Measurements from ENCODE around the gene CTNNA3. TPM values are rescaled to one million over a fixed set of nuclear protein-coding genes. Genes with fewer than 3 reads are reported as not detected.
"Not testable (repeated sequence)": the region's sequence is repeated elsewhere in the genome, so short reads cannot be mapped to it uniquely, and the experiment has no call there.

CTNNA3 gene
- total and polyA plus RNA-seq, 10 donors: 0.03 to 2.4 (median 0.76) TPM; not detected in 1

GRCh38 chr10:67723601-67724000 lies 27.6 kb upstream of the CTNNA3 start:
- H3K4me3 ChIP-seq: no peak overlapping the region
- H3K27ac ChIP-seq: no peak overlapping the region
- H3K36me3 ChIP-seq: no peaks in the 10 kb centered on the region
- no peak for DNase-seq
- TF ChIP-seq, protein P1, sequence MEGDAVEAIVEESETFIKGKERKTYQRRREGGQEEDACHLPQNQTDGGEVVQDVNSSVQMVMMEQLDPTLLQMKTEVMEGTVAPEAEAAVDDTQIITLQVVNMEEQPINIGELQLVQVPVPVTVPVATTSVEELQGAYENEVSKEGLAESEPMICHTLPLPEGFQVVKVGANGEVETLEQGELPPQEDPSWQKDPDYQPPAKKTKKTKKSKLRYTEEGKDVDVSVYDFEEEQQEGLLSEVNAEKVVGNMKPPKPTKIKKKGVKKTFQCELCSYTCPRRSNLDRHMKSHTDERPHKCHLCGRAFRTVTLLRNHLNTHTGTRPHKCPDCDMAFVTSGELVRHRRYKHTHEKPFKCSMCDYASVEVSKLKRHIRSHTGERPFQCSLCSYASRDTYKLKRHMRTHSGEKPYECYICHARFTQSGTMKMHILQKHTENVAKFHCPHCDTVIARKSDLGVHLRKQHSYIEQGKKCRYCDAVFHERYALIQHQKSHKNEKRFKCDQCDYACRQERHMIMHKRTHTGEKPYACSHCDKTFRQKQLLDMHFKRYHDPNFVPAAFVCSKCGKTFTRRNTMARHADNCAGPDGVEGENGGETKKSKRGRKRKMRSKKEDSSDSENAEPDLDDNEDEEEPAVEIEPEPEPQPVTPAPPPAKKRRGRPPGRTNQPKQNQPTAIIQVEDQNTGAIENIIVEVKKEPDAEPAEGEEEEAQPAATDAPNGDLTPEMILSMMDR (IDR thresholded peaks at IDR 0.05 in 8 of 11, conservative IDR thresholded peaks at IDR 0.05 in 3 of 11): no peak
- TF ChIP-seq POLR2AphosphoS5 (IDR thresholded peaks at IDR 0.05): no peak
- 78 to 85% (median 82%) methylated on average over 6 of the region's 6 CpGs for WGBS, 5 donors
- no peaks in the 10 kb centered on the region for H3K9me3 ChIP-seq
- no peaks in the 10 kb centered on the region for H3K4me1 ChIP-seq
- intact Hi-C loops (cut with DNase I; ENCODE audit: low total_unique reads): no loop called here
- H3K27me3 ChIP-seq (replicated peaks in 1 of 7): no peaks in the 10 kb centered on the region

DNA sequence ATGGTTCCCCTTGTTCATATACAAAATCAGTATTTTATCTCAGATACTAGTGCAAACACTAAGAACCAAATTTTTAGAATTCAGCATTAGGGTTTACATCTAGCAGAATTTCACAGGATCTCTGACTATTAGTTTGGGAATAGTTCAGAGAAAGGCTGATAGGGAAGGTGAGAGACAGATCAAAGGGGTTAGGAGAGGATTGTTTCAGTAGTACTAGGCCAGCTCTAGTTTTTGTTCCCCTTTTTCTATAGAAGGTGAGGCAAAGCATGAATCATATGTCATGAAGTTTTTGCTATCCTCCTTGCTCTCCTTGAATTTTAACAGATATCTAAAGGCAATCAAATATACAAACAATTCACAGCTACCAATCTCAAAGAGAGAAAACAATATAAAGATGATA lies 26.1 kb upstream of the CTNNA3 start:
- DNase-seq: no peak
- H3K27me3 ChIP-seq (replicated peaks in 1 of 7): no peaks in the 10 kb centered on the region
- H3K36me3 ChIP-seq: no peaks in the 10 kb centered on the region
- TF ChIP-seq, protein P1 (IDR thresholded peaks at IDR 0.05 in 8 of 11, conservative IDR thresholded peaks at IDR 0.05 in 3 of 11): no peak
- no peak for TF ChIP-seq POLR2A (IDR thresholded peaks at IDR 0.05)
- no peak for TF ChIP-seq POLR2AphosphoS5 (IDR thresholded peaks at IDR 0.05)
- H3K4me1 ChIP-seq: no peaks in the 10 kb centered on the region
- H3K27ac ChIP-seq: no peak overlapping the region
- no peaks in the 10 kb centered on the region for H3K9me3 ChIP-seq
- no peak overlapping the region for H3K4me3 ChIP-seq
- intact Hi-C loops (cut with DNase I; ENCODE audit: low total_unique reads): no loop called here

GRCh38 chr10:67716455-67716854 lies 20.5 kb upstream of the CTNNA3 start:
- intact Hi-C loops (cut with DNase I; ENCODE audit: low total_unique reads): not testable (repeated sequence)

GRCh38 chr10:67705921-67706320 lies 9.9 kb upstream of the CTNNA3 start:
- Histone ChIP-seq H3K4me3 (no peak overlapping the region), H3K27me3 (replicated peaks in 1 of 7) (no peaks in the 10 kb centered on the region), H3K27ac (no peak overlapping the region), H3K4me1 (no peaks in the 10 kb centered on the region), H3K9me3 (peaks cover 0 to 6% (median 2%) of the 10 kb centered on the region in 8 donors), H3K36me3 (no peaks in the 10 kb centered on the region)
- WGBS, 5 donors: 75 to 100% (median 86%) methylated on average over 1 of the region's 1 CpG
- no peak for TF ChIP-seq POLR2AphosphoS5 (IDR thresholded peaks at IDR 0.05)
- no peak for TF ChIP-seq POLR2A (IDR thresholded peaks at IDR 0.05)
- TF ChIP-seq, protein P1 (IDR thresholded peaks at IDR 0.05 in 8 of 11, conservative IDR thresholded peaks at IDR 0.05 in 3 of 11): no peak
- DNase-seq: no peak
- intact Hi-C loops (cut with DNase I; ENCODE audit: low total_unique reads): no loop called here

More at GRCh38 chr10:67716455-67716854, 20.5 kb upstream of the CTNNA3 start:
- H3K27ac ChIP-seq; H3K27me3 ChIP-seq (replicated peaks in 1 of 7); DNase-seq; H3K4me1 ChIP-seq; H3K36me3 ChIP-seq; H3K4me3 ChIP-seq: not testable (repeated sequence)
- H3K9me3 ChIP-seq: peaks cover 0 to 17% (median 6%) of the 10 kb centered on the region in 8 donors
- WGBS, 5 donors: 91 to 97% (median 96%) methylated on average over 4 of the region's 4 CpGs

GRCh38 chr10:67699613-67700270 lies 3.7 kb upstream of the CTNNA3 start:
- not testable (repeated sequence) for DNase-seq; H3K4me3 ChIP-seq; H3K27me3 ChIP-seq (replicated peaks in 1 of 7); H3K4me1 ChIP-seq; H3K36me3 ChIP-seq; H3K9me3 ChIP-seq; H3K27ac ChIP-seq
- intact Hi-C loops (cut with DNase I; ENCODE audit: low total_unique reads): loop anchor here (2.0 kb wide), 1 partner anchor 81 kb away; no protein-coding TSS in a partner anchor
- WGBS, 5 donors: 87 to 96% (median 95%) methylated on average over 19 to 23 of the region's 23 CpGs

Measured in spleen (tissue), 11 donors.